GM18951 (cell line): ENCODE results near the gene OMP.

ENCODE experiments used
- POLR2A ChIP-seq: IDR thresholded peaks from 4 replicates; pipeline ENCODE4 v1.6.1; 2011; ENCODE audit warnings: mild to moderate bottlenecking; ENCODE audit not compliant: insufficient read length, insufficient read depth; ENCODE audit errors: extremely low read depth
- in situ Hi-C: fragments of 300-500 bp; cut with MboI; formaldehyde crosslinking; loops from one replicate; pipeline ENCODE4 v1.12.0; 2022; ENCODE audit warnings: low sequenced_read_pairs, mixed read lengths, inconsistent platforms; ENCODE audit not compliant: unreplicated experiment

Gene OMP

GRCh38 chr11:77142091-77142975, 39.7 kb downstream of the OMP start:
- in situ Hi-C loops: no loop called here
- TF ChIP-seq POLR2A: no peak

- in situ Hi-C loops: no loop called here
- no peak for TF ChIP-seq POLR2A
These were observed 40.9 kb downstream of the OMP start for GRCh38 chr11:77143405-77144020.

- in situ Hi-C loops: no loop called here
- TF ChIP-seq POLR2A: no peak
These were observed 41.7 kb downstream of the OMP start for GRCh38 chr11:77144196-77144856.

GRCh38 chr11:77144857-77145428, 42.3 kb downstream of the OMP start:
- TF ChIP-seq POLR2A: no peak
- in situ Hi-C loops: no loop called here

- in situ Hi-C loops: no loop called here
- TF ChIP-seq POLR2A: no peak
These were observed 43.8 kb downstream of the OMP start for GRCh38 chr11:77146261-77147035.

GRCh38 chr11:77147036-77147315, 44.3 kb downstream of the OMP start:
- no peak for TF ChIP-seq POLR2A
- in situ Hi-C loops: no loop called here

- TF ChIP-seq POLR2A: no peak
- in situ Hi-C loops: no loop called here
These were observed 45.2 kb downstream of the OMP start for GRCh38 chr11:77147668-77148321.

GRCh38 chr11:77148963-77149715, 46.5 kb downstream of the OMP start:
- in situ Hi-C loops: no loop called here
- no peak for TF ChIP-seq POLR2A

- no peak for TF ChIP-seq POLR2A
- in situ Hi-C loops: no loop called here
These were observed 47.2 kb downstream of the OMP start for GRCh38 chr11:77149716-77150392.

GRCh38 chr11:77150836-77151235, 48.2 kb downstream of the OMP start:
- in situ Hi-C loops: no loop called here
- TF ChIP-seq POLR2A: no peak

- TF ChIP-seq POLR2A: no peak
- in situ Hi-C loops: no loop called here
These were observed 49.3 kb downstream of the OMP start for GRCh38 chr11:77151804-77152509.
